Measurements from ENCODE around the gene GSG1L2. TPM values are rescaled to one million over a fixed set of nuclear protein-coding genes. Genes with fewer than 3 reads are reported as not detected.

The GSG1L2 gene
- total and polyA plus RNA-seq, 2 experiments from 2014 or later, result not detected

GRCh38 chr17:9790316-9790715 is 31.6 kb downstream of the GSG1L2 start:
- Histone ChIP-seq H3K4me3 (no peak overlapping the region), H3K4me1 (ENCODE audit: insufficient read depth) (no peaks in the 10 kb centered on the region), H3K79me2 (replicated peaks; ENCODE audit: insufficient read depth) (no peaks in the 10 kb centered on the region), H3K36me3 (ENCODE audit: insufficient read depth) (no peaks in the 10 kb centered on the region), H3K4me2 (no peak overlapping the region), H3F3A (replicated peaks; ENCODE audit: low read depth) (no peaks in the 10 kb centered on the region), H3K27ac (ENCODE audit: low read depth) (no peak overlapping the region), H3K9me2 (ENCODE audit: insufficient read depth) (no peaks in the 10 kb centered on the region), H4K20me1 (replicated peaks; ENCODE audit: insufficient read depth) (no peaks in the 10 kb centered on the region), H3K27me3 (ENCODE audit: insufficient read depth) (no peaks in the 10 kb centered on the region), H2AFZ (no peak overlapping the region)
- Mint-ChIP-seq H3K27me3 (ENCODE audit: insufficient read depth, low read depth, poor library complexity) (peaks cover 6% of the 10 kb centered on the region), H3K4me1 (no peaks in the 10 kb centered on the region), H3K4me3 (no peak overlapping the region), H3K27ac (no peak overlapping the region), H3K9me3 (no peaks in the 10 kb centered on the region), H3K36me3 (ENCODE audit: low read depth) (no peaks in the 10 kb centered on the region)
- TF ChIP-seq ZNF462 (CRISPR knock-in tag; IDR thresholded peaks at IDR 0.05) (no peak), CTCF (conservative IDR thresholded peaks at IDR 0.05; ENCODE audit: low read depth in 2 of 2) (no peak), POLR2AphosphoS5 (IDR thresholded peaks at IDR 0.05; ENCODE audit: low read depth) (no peak), JUNB (IDR thresholded peaks at IDR 0.05; ENCODE audit: unreplicated experiment) (no peak), CREB1 (CRISPR knock-in tag; IDR thresholded peaks at IDR 0.05; ENCODE audit: low read depth) (no peak), ETS1 (IDR thresholded peaks at IDR 0.05) (no peak), STAT1 (IDR thresholded peaks at IDR 0.05; ENCODE audit: unreplicated experiment) (no peak)
- TF ChIP-seq, protein P1, sequence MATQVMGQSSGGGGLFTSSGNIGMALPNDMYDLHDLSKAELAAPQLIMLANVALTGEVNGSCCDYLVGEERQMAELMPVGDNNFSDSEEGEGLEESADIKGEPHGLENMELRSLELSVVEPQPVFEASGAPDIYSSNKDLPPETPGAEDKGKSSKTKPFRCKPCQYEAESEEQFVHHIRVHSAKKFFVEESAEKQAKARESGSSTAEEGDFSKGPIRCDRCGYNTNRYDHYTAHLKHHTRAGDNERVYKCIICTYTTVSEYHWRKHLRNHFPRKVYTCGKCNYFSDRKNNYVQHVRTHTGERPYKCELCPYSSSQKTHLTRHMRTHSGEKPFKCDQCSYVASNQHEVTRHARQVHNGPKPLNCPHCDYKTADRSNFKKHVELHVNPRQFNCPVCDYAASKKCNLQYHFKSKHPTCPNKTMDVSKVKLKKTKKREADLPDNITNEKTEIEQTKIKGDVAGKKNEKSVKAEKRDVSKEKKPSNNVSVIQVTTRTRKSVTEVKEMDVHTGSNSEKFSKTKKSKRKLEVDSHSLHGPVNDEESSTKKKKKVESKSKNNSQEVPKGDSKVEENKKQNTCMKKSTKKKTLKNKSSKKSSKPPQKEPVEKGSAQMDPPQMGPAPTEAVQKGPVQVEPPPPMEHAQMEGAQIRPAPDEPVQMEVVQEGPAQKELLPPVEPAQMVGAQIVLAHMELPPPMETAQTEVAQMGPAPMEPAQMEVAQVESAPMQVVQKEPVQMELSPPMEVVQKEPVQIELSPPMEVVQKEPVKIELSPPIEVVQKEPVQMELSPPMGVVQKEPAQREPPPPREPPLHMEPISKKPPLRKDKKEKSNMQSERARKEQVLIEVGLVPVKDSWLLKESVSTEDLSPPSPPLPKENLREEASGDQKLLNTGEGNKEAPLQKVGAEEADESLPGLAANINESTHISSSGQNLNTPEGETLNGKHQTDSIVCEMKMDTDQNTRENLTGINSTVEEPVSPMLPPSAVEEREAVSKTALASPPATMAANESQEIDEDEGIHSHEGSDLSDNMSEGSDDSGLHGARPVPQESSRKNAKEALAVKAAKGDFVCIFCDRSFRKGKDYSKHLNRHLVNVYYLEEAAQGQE (IDR thresholded peaks at IDR 0.05; ENCODE audit: unreplicated experiment), result no peak
- no peak for DNase-seq (ENCODE audit: low spot score)
- ATAC-seq, result no peak

All from GM23338 (cell line).